HAP-1 (cell line): ENCODE results near the gene DUSP15.

Source experiments
- DNase-seq, 2 experiments: peaks; one replicate each; pipeline ENCODE4 v3.0.0-alpha.2; 2016 to 2020; ENCODE audit warnings: low spot score in 2 of 2
- H3K27me3 ChIP-seq: fragments of 250-450 bp; sonication (Bioruptor Pico); 2 replicates; pipeline ENCODE4 v1.5.1; 2020; ENCODE audit warnings: low read depth, mild to moderate bottlenecking, moderate library complexity
- H3K36me3 ChIP-seq: fragments of 250-450 bp; sonication (Bioruptor Pico); replicated peaks from 2 replicates; pipeline ENCODE4 v1.5.1; 2020; ENCODE audit warnings: mild to moderate bottlenecking
- H3K4me1 ChIP-seq: fragments of 250-450 bp; sonication (Bioruptor Pico); 2 replicates; pipeline ENCODE4 v1.5.1; 2020; ENCODE audit warnings: mild to moderate bottlenecking
- H3K4me3 ChIP-seq: fragments of 250-450 bp; sonication (Bioruptor Pico); 2 replicates; pipeline ENCODE4 v1.5.1; 2020; ENCODE audit warnings: mild to moderate bottlenecking, moderate library complexity
- H3K9me3 ChIP-seq: fragments of 250-450 bp; sonication (Bioruptor Pico); 2 replicates; pipeline ENCODE4 v1.5.1; 2020; ENCODE audit warnings: mild to moderate bottlenecking, moderate library complexity
- in situ Hi-C: fragments of 300-500 bp; cut with MboI; formaldehyde crosslinking; loops from 3 replicates; pipeline ENCODE4 v1.14.3; 2020; ENCODE audit warnings: low sequenced_read_pairs, inconsistent platforms, mixed read lengths

The DUSP15 gene

GRCh38 chr20:31908016-31908415, 37.7 kb upstream of the DUSP15 start:
- Histone ChIP-seq H3K4me3 (no peak overlapping the region), H3K9me3 (no peaks in the 10 kb centered on the region), H3K27me3 (no peaks in the 10 kb centered on the region), H3K4me1 (no peaks in the 10 kb centered on the region), H3K36me3 (no peaks in the 10 kb centered on the region)
- DNase-seq = no peak
- in situ Hi-C loops = no loop called here

GRCh38 chr20:31907046-31907445, 36.7 kb upstream of the DUSP15 start:
- Histone ChIP-seq H3K4me3 (no peak overlapping the region), H3K27me3 (no peaks in the 10 kb centered on the region), H3K36me3 (no peaks in the 10 kb centered on the region), H3K9me3 (no peaks in the 10 kb centered on the region), H3K4me1 (no peaks in the 10 kb centered on the region)
- DNase-seq = no peak
- in situ Hi-C loops = no loop called here

DNA sequence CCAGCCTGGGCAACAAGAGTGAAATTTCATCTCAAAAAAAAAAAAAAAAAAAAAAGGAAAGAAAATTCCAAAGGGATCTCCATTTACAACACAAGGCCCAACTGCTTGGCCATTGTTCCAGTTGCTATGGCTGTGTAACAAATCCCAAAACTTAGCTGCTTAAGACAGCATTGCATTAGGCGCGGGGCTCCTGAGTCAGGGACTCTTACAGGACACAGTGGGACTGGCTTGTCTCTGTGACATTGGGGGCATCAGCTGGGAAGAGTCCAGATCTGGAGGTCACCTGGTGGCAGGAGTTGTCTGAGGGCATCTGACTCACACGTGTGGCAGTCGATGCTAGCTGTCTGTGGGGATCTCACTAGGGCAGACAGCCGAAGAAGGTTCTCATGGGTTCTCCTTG, 35.7 kb upstream of the DUSP15 start:
- peak in 1 of 2 experiments; percentile 31 for DNase-seq
- in situ Hi-C loops = no loop called here
- Histone ChIP-seq H3K9me3 (no peaks in the 10 kb centered on the region), H3K27me3 (no peaks in the 10 kb centered on the region), H3K4me3 (no peak overlapping the region), H3K4me1 (no peaks in the 10 kb centered on the region), H3K36me3 (no peaks in the 10 kb centered on the region)

DNA sequence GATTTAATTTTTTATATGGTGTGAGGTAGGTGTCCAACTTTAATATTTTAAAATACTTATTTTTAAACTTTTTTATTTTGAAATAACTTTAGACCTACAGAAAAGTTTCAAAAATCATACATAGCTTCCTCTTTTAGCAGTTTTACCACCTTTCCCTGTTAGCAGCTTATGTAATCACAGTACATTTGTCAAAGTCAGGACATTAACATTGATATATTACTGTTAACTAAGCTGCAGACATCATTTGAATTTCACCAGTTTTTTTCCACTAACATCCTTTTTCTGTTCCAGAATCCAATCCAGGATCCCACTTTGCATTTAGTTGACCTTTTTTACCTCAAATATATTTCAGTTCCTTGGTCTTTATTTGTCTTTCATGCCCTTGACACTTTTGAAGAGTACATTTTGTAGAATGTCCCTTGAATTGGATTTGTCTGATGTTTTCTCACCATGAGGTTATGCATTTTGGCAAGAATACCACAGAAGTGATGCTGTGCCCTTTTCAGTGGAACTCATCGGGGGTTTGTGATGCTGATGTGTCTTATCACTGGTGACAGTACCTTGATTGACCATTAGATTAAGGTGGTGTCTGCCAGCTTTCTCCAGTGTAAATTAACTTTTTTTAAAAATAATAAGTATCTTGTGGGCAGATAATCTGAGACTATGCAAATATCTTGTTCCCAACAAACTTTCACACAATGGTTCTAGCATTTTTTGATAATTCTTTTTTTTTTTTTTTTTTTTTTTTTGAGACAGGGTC, 33.5 kb upstream of the DUSP15 start:
- no peaks in the 10 kb centered on the region for H3K9me3 ChIP-seq
- no peak for DNase-seq
- H3K27me3 ChIP-seq = no peaks in the 10 kb centered on the region
- no peak overlapping the region for H3K4me3 ChIP-seq
- in situ Hi-C loops = no loop called here
- H3K4me1 ChIP-seq = no peaks in the 10 kb centered on the region
- no peaks in the 10 kb centered on the region for H3K36me3 ChIP-seq

DNA sequence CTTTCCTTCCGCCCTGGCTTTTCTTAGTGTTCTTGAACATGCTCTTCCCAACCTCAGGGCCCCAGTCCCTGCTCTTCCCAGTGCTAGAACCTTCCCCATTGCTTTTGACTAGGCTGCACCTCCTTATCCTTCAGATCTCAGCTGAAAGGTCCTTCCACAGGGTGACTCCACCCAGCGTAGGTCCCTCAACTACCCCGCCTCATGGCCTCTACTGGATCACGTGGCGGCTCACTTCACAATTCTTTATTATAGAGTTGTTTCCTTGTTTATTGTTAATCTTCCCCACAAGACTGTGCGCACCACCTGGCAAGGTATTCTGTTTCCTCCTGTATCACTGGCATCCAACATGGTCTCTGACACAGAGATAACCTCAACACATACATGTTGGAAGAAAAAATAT, 31.3 kb upstream of the DUSP15 start:
- Histone ChIP-seq H3K27me3 (no peaks in the 10 kb centered on the region), H3K36me3 (no peaks in the 10 kb centered on the region), H3K4me1 (no peaks in the 10 kb centered on the region), H3K9me3 (no peaks in the 10 kb centered on the region), H3K4me3 (no peak overlapping the region)
- DNase-seq = no peak
- in situ Hi-C loops = no loop called here

- in situ Hi-C loops = no loop called here
- no peaks in the 10 kb centered on the region for H3K4me1 ChIP-seq
- H3K4me3 ChIP-seq = no peak overlapping the region
- DNase-seq = no peak
- no peaks in the 10 kb centered on the region for H3K36me3 ChIP-seq
- H3K27me3 ChIP-seq = no peaks in the 10 kb centered on the region
- no peaks in the 10 kb centered on the region for H3K9me3 ChIP-seq
Measured at GRCh38 chr20:31897541-31897940, 27.2 kb upstream of the DUSP15 start.

- in situ Hi-C loops = no loop called here
- Histone ChIP-seq H3K27me3 (no peaks in the 10 kb centered on the region), H3K4me1 (no peaks in the 10 kb centered on the region), H3K9me3 (no peaks in the 10 kb centered on the region), H3K36me3 (no peaks in the 10 kb centered on the region), H3K4me3 (no peak overlapping the region)
- no peak for DNase-seq
Measured at GRCh38 chr20:31896049-31896448, 25.7 kb upstream of the DUSP15 start.

- no peaks in the 10 kb centered on the region for H3K36me3 ChIP-seq
- no peak overlapping the region for H3K4me3 ChIP-seq
- no peaks in the 10 kb centered on the region for H3K9me3 ChIP-seq
- in situ Hi-C loops = no loop called here
- H3K4me1 ChIP-seq = no peaks in the 10 kb centered on the region
- no peaks in the 10 kb centered on the region for H3K27me3 ChIP-seq
- no peak for DNase-seq
Measured at GRCh38 chr20:31894980-31895675, 24.8 kb upstream of the DUSP15 start.

DNA sequence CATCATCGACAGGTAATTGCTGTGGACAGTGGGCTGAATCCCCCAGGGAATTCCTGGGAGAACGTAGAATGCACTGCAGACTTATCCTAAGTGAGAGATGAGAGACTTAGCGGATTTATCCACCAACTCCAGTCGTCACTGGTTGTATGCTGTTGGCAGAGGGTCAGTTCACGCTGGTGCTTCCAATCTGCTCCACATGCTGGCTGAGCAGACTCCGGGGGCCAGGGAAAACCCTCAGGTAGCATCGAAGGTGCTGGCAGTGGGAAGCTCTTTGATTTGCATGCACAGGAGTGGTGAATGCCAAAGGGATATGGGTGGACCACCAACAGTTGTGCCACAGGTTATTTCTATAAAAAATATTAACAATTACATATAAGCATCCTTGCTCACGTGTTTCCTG, 20.3 kb upstream of the DUSP15 start:
- H3K4me3 ChIP-seq = no peak overlapping the region
- DNase-seq = no peak
- H3K36me3 ChIP-seq = no peaks in the 10 kb centered on the region
- in situ Hi-C loops = no loop called here
- H3K9me3 ChIP-seq = no peaks in the 10 kb centered on the region
- H3K4me1 ChIP-seq = no peaks in the 10 kb centered on the region
- H3K27me3 ChIP-seq = no peaks in the 10 kb centered on the region

GRCh38 chr20:31883829-31884228, 13.5 kb upstream of the DUSP15 start:
- no peak overlapping the region for H3K4me3 ChIP-seq
- in situ Hi-C loops = no loop called here
- DNase-seq = no peak
- H3K36me3 ChIP-seq = no peaks in the 10 kb centered on the region
- 0 out of 2 replicates have a peak, but pooled peaks cover 2% of the 10 kb centered on the region for H3K9me3 ChIP-seq
- no peaks in the 10 kb centered on the region for H3K4me1 ChIP-seq
- no peaks in the 10 kb centered on the region for H3K27me3 ChIP-seq

GRCh38 chr20:31881945-31882344, 11.6 kb upstream of the DUSP15 start:
- Histone ChIP-seq H3K27me3 (no peaks in the 10 kb centered on the region), H3K4me3 (no peak overlapping the region), H3K4me1 (no peaks in the 10 kb centered on the region), H3K36me3 (no peaks in the 10 kb centered on the region), H3K9me3 (0 out of 2 replicates have a peak, but pooled peaks cover 2% of the 10 kb centered on the region)
- no peak for DNase-seq
- in situ Hi-C loops = no loop called here

DNA sequence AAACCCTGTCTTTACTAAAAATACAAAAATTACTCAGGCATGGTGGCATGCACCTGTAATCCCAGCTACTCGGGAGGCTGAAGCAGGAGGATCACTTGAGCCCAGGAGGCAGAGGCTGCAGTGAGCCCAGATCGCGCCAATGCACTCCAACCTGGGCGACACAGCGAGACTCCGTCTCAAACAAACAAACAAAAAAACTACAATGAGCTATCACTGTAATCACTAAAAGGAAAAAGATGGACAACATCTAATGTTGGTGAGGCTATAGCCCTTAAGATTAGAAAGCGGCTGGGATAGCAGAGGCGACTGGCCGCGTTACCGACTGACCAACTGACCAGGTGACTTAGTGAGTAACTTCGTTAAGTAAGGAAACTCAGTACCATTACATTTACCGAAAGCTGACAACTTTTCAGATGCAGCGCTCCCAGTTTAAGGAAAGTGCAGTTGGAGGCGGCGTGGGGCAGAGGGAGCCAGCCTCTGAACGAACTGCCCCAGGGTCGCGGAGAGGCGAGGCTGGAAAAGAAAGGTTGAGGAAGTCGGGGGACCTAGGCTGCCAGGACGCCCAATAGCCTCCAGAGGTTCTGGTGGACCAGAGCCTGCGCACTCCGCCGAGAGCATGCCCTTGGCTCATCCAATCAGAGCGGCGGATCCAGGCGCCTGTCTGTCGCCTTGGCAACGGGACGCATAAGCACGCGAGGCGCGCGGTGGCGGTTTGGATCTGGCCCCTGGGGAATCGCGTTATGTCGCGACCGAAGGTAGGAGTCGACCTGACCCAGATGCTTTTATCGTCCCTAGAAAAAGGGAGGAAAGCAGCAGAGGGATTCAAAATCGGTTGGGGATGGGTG, 9.0 kb upstream of the DUSP15 start:
- Histone ChIP-seq H3K36me3 (no peaks in the 10 kb centered on the region), H3K27me3 (no peaks in the 10 kb centered on the region), H3K4me3 (peak overlapping the region; percentile 41), H3K4me1 (no peaks in the 10 kb centered on the region), H3K9me3 (0 out of 2 replicates have a peak, but pooled peaks cover 2% of the 10 kb centered on the region)
- DNase-seq = peak; percentile 79 to 93
- in situ Hi-C loops = no loop called here

- no peaks in the 10 kb centered on the region for H3K27me3 ChIP-seq
- H3K4me1 ChIP-seq = no peaks in the 10 kb centered on the region
- in situ Hi-C loops = no loop called here
Measured at GRCh38 chr20:31877684-31878083, 7.4 kb upstream of the DUSP15 start.

DNA sequence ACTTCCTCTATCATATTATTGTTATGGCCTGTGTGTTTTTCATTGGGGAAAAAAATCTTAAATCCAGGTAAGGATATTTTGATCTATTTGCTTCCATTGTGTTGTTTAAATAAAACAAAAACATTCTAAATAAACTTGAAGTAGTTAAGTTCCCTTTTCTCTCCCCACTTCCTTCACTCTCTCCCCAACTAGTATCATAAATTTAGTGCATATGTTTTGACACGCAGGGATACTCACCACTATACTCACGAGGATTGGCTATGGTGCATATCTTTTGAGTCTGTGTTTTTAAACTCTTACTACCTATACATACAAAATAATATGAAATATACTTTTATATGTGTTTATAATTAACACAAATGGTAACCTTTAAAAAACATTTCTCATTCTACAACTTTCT, 5.3 kb upstream of the DUSP15 start:
- in situ Hi-C loops = no loop called here
- no peak overlapping the region for H3K4me3 ChIP-seq
- no peak for DNase-seq
- H3K36me3 ChIP-seq = no peaks in the 10 kb centered on the region
- H3K27me3 ChIP-seq = no peaks in the 10 kb centered on the region
- no peaks in the 10 kb centered on the region for H3K9me3 ChIP-seq
- no peaks in the 10 kb centered on the region; the same call in 1 of the 2 replicates for H3K4me1 ChIP-seq

More at GRCh38 chr20:31877684-31878083, 7.4 kb upstream of the DUSP15 start:
- H3K4me3 ChIP-seq = no peak overlapping the region
- no peaks in the 10 kb centered on the region for H3K9me3 ChIP-seq
- DNase-seq = no peak
- H3K36me3 ChIP-seq = no peaks in the 10 kb centered on the region
